OCI-LY7 (cell line): ENCODE data around the gene C3orf18. TPM values are rescaled to one million over a fixed set of nuclear protein-coding genes. Genes with fewer than 3 reads are reported as not detected.

ENCODE experiments used
- BruUV-seq: library from RNA; stranded (reverse); fragments of 400-500 nt; replicated peaks from 2 replicates; lab custom pipeline; 2021; lab: Mats Ljungman, UMichigan
- CTCF ChIA-PET: fragments of 300-600 bp; sonication (Branson Sonifier 250); formaldehyde crosslinking; loops from one replicate; lab custom pipeline; 2022; ENCODE audit warnings: antibody characterized with exemption; ENCODE audit not compliant: unreplicated experiment; lab: Charles Lee
- POLR2A ChIA-PET: fragments of 300-600 bp; sonication (Branson Sonifier 250); formaldehyde crosslinking; loops from one replicate; lab custom pipeline; 2022; ENCODE audit warnings: antibody characterized with exemption; lab: Charles Lee
- DNase-seq: peaks from one replicate; pipeline ENCODE4 v3.0.0-alpha.2; 2015; ENCODE audit warnings: low spot score
- H2AFZ ChIP-seq: fragments of 200-600 bp; sonication (generic), shearing (Covaris generic); 2 replicates; pipeline ENCODE4 v1.6.1; 2014; ENCODE audit warnings: mild to moderate bottlenecking, antibody characterized with exemption, low read length, moderate library complexity
- H3K27ac ChIP-seq: fragments of 200-600 bp; sonication (generic); 2 replicates; pipeline ENCODE4 v1.5.1; 2014; ENCODE audit warnings: mixed run types, low read depth, mild to moderate bottlenecking, moderate library complexity, low read length, inconsistent platforms; ENCODE audit not compliant: poor library complexity, severe bottlenecking
- H3K36me3 ChIP-seq: fragments of 200-600 bp; sonication (generic); 2 replicates; pipeline ENCODE4 v1.6.1; 2014; ENCODE audit warnings: mild to moderate bottlenecking, antibody characterized with exemption, low read length, moderate library complexity, mixed read lengths; ENCODE audit not compliant: insufficient read depth
- H3K4me1 ChIP-seq: fragments of 200-600 bp; sonication (generic); 2 replicates; pipeline ENCODE4 v1.5.1; 2014; ENCODE audit warnings: mild to moderate bottlenecking, low read length; ENCODE audit not compliant: insufficient read depth, poor library complexity, severe bottlenecking
- H3K4me2 ChIP-seq: fragments of 200-600 bp; sonication (generic); 2 replicates; pipeline ENCODE4 v1.6.1; 2014; ENCODE audit warnings: mild to moderate bottlenecking, low read length
- H3K4me3 ChIP-seq: fragments of 200-600 bp; sonication (generic); 2 replicates; pipeline ENCODE4 v1.5.1; 2014; ENCODE audit warnings: mild to moderate bottlenecking, low read depth, low read length; ENCODE audit not compliant: poor library complexity, severe bottlenecking
- H3K79me2 ChIP-seq: fragments of 200-600 bp; sonication (generic); 2 replicates; pipeline ENCODE4 v1.6.1; 2016; ENCODE audit warnings: low read depth, mild to moderate bottlenecking, low read length, moderate library complexity, mixed read lengths; ENCODE audit not compliant: insufficient read depth
- H3K9me2 ChIP-seq: fragments of 200-600 bp; sonication (generic); 2 replicates; pipeline ENCODE4 v1.6.1; 2016; ENCODE audit warnings: mild to moderate bottlenecking, low read length, mixed read lengths; ENCODE audit not compliant: insufficient read depth
- H3K9me3 ChIP-seq: fragments of 200-600 bp; sonication (generic); 2 replicates; pipeline ENCODE4 v1.6.1; 2014; ENCODE audit warnings: mild to moderate bottlenecking, mixed run types, low read length, mixed read lengths
- H4K20me1 ChIP-seq: fragments of 200-600 bp; sonication (generic); 2 replicates; pipeline ENCODE4 v1.6.1; 2014; ENCODE audit warnings: mild to moderate bottlenecking, antibody characterized with exemption, low read length, moderate library complexity, mixed read lengths; ENCODE audit not compliant: insufficient read depth
- CTCF ChIP-seq: fragments of 200-600 bp; sonication (generic); conservative IDR thresholded peaks from 2 replicates; pipeline ENCODE4 v1.5.1; 2014; ENCODE audit warnings: mild to moderate bottlenecking, antibody characterized with exemption, low read length, moderate library complexity, mixed read lengths
- EZH2phosphoT487 ChIP-seq: fragments of 200-600 bp; sonication (generic); IDR thresholded peaks from 2 replicates; pipeline ENCODE4 v1.6.1; 2018; ENCODE audit warnings: low read depth, borderline replicate concordance, mild to moderate bottlenecking, mixed run types, antibody characterized with exemption, low read length, moderate library complexity, mixed read lengths
- intact Hi-C: fragments of 100-400 bp; cut with micrococcal nuclease; formaldehyde crosslinking; loops from one replicate; pipeline ENCODE4 v1.10.0; 2022; ENCODE audit not compliant: unreplicated experiment
- total RNA-seq, 2 experiments: library from RNA; depleted of rRNA in 1 of 2; stranded (reverse); fragments of >200 nt in 1 of 2; shearing (Covaris generic) in 1 of 2; gene quantifications; 2 replicates each; pipeline ENCODE4 v1.2.3, GENCODE V29; 2014 to 2022

The C3orf18 gene
- total RNA-seq, 2 experiments from 2014 or later: 8.0 to 9.5 TPM

- Histone ChIP-seq H3K4me2 (no peak overlapping the region), H3K4me3 (no peak overlapping the region), H2AFZ (no peak overlapping the region), H3K4me1 (no peaks in the 10 kb centered on the region), H3K36me3 (no peaks in the 10 kb centered on the region), H4K20me1 (no peaks in the 10 kb centered on the region), H3K9me3 (no peaks in the 10 kb centered on the region), H3K27ac (no peak overlapping the region), H3K79me2 (no peaks in the 10 kb centered on the region), H3K9me2 (no peaks in the 10 kb centered on the region)
- BruUV-seq: no TSS peak
- intact Hi-C loops: no loop called here
- DNase-seq: no peak
- ChIA-PET CTCF (interaction anchor here (0.6 kb wide), 1 partner anchor 425 kb away, joined by 3 read pairs; no protein-coding TSS in a partner anchor), POLR2A (no interaction called here)
- TF ChIP-seq EZH2phosphoT487 (no peak), CTCF (no peak)
Measured at GRCh38 chr3:50604110-50604621, 36.6 kb upstream of the C3orf18 start.

- POLR2A ChIA-PET: no interaction called here
- DNase-seq: no peak
- H4K20me1 ChIP-seq: no peaks in the 10 kb centered on the region
- H3K4me2 ChIP-seq: no peak overlapping the region
- BruUV-seq: no TSS peak
- H3K36me3 ChIP-seq: no peaks in the 10 kb centered on the region
- intact Hi-C loops: no loop called here
- CTCF ChIA-PET: interaction anchor here (0.6 kb wide), 1 partner anchor 425 kb away, joined by 3 read pairs; no protein-coding TSS in a partner anchor
- H3K9me2 ChIP-seq: no peaks in the 10 kb centered on the region
- no peak overlapping the region for H2AFZ ChIP-seq
- no peak for TF ChIP-seq CTCF
- no peak for TF ChIP-seq EZH2phosphoT487
- no peaks in the 10 kb centered on the region for H3K9me3 ChIP-seq
- H3K27ac ChIP-seq: no peak overlapping the region
- H3K4me3 ChIP-seq: no peak overlapping the region
- no peaks in the 10 kb centered on the region for H3K4me1 ChIP-seq
- no peaks in the 10 kb centered on the region for H3K79me2 ChIP-seq
Measured at GRCh38 chr3:50603261-50604109, 35.9 kb upstream of the C3orf18 start.
